Measurements from ENCODE around the gene SLC12A7.

The SLC12A7 gene

DNA sequence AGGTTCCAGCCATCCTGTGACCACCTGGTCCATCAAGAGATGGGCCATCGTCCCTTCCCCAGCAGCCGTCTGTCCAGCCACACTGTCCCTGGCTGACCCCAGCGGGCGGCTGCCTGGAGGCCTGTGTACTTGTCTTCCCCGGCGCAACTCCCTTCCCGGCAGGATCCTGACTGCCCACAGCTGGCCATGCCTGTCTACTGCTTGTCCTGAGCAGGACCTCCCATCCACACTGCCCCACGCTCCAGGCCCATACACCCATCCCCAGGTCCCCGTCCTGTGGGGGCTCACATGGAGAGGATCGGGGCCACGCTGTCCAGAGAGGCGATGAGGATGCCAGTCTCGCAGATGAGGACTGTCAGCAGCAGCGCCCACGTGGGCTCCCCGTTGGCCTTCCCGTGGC is 35.5 kb downstream of the SLC12A7 start:
- TF ChIP-seq, protein P1, sequence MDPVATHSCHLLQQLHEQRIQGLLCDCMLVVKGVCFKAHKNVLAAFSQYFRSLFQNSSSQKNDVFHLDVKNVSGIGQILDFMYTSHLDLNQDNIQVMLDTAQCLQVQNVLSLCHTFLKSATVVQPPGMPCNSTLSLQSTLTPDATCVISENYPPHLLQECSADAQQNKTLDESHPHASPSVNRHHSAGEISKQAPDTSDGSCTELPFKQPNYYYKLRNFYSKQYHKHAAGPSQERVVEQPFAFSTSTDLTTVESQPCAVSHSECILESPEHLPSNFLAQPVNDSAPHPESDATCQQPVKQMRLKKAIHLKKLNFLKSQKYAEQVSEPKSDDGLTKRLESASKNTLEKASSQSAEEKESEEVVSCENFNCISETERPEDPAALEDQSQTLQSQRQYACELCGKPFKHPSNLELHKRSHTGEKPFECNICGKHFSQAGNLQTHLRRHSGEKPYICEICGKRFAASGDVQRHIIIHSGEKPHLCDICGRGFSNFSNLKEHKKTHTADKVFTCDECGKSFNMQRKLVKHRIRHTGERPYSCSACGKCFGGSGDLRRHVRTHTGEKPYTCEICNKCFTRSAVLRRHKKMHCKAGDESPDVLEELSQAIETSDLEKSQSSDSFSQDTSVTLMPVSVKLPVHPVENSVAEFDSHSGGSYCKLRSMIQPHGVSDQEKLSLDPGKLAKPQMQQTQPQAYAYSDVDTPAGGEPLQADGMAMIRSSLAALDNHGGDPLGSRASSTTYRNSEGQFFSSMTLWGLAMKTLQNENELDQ (tag by site-specific recombination; IDR thresholded peaks at IDR 0.05; ENCODE audit: low read depth), result no peak
- TF ChIP-seq, protein P2, sequence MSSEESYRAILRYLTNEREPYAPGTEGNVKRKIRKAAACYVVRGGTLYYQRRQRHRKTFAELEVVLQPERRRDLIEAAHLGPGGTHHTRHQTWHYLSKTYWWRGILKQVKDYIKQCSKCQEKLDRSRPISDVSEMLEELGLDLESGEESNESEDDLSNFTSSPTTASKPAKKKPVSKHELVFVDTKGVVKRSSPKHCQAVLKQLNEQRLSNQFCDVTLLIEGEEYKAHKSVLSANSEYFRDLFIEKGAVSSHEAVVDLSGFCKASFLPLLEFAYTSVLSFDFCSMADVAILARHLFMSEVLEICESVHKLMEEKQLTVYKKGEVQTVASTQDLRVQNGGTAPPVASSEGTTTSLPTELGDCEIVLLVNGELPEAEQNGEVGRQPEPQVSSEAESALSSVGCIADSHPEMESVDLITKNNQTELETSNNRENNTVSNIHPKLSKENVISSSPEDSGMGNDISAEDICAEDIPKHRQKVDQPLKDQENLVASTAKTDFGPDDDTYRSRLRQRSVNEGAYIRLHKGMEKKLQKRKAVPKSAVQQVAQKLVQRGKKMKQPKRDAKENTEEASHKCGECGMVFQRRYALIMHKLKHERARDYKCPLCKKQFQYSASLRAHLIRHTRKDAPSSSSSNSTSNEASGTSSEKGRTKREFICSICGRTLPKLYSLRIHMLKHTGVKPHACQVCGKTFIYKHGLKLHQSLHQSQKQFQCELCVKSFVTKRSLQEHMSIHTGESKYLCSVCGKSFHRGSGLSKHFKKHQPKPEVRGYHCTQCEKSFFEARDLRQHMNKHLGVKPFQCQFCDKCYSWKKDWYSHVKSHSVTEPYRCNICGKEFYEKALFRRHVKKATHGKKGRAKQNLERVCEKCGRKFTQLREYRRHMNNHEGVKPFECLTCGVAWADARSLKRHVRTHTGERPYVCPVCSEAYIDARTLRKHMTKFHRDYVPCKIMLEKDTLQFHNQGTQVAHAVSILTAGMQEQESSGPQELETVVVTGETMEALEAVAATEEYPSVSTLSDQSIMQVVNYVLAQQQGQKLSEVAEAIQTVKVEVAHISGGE (tag by site-specific recombination; conservative IDR thresholded peaks at IDR 0.05; ENCODE audit: low read depth), result no peak
- TF ChIP-seq, protein P3, sequence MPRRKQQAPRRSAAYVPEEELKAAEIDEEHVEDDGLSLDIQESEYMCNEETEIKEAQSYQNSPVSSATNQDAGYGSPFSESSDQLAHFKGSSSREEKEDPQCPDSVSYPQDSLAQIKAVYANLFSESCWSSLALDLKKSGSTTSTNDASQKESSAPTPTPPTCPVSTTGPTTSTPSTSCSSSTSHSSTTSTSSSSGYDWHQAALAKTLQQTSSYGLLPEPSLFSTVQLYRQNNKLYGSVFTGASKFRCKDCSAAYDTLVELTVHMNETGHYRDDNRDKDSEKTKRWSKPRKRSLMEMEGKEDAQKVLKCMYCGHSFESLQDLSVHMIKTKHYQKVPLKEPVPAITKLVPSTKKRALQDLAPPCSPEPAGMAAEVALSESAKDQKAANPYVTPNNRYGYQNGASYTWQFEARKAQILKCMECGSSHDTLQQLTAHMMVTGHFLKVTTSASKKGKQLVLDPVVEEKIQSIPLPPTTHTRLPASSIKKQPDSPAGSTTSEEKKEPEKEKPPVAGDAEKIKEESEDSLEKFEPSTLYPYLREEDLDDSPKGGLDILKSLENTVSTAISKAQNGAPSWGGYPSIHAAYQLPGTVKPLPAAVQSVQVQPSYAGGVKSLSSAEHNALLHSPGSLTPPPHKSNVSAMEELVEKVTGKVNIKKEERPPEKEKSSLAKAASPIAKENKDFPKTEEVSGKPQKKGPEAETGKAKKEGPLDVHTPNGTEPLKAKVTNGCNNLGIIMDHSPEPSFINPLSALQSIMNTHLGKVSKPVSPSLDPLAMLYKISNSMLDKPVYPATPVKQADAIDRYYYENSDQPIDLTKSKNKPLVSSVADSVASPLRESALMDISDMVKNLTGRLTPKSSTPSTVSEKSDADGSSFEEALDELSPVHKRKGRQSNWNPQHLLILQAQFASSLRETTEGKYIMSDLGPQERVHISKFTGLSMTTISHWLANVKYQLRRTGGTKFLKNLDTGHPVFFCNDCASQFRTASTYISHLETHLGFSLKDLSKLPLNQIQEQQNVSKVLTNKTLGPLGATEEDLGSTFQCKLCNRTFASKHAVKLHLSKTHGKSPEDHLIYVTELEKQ (tag by site-specific recombination; IDR thresholded peaks at IDR 0.05; ENCODE audit: borderline replicate concordance), result no peak
- TF ChIP-seq, protein P4, sequence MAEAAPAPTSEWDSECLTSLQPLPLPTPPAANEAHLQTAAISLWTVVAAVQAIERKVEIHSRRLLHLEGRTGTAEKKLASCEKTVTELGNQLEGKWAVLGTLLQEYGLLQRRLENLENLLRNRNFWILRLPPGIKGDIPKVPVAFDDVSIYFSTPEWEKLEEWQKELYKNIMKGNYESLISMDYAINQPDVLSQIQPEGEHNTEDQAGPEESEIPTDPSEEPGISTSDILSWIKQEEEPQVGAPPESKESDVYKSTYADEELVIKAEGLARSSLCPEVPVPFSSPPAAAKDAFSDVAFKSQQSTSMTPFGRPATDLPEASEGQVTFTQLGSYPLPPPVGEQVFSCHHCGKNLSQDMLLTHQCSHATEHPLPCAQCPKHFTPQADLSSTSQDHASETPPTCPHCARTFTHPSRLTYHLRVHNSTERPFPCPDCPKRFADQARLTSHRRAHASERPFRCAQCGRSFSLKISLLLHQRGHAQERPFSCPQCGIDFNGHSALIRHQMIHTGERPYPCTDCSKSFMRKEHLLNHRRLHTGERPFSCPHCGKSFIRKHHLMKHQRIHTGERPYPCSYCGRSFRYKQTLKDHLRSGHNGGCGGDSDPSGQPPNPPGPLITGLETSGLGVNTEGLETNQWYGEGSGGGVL (tag by site-specific recombination; IDR thresholded peaks at IDR 0.05), result no peak
- TF ChIP-seq, protein P5, sequence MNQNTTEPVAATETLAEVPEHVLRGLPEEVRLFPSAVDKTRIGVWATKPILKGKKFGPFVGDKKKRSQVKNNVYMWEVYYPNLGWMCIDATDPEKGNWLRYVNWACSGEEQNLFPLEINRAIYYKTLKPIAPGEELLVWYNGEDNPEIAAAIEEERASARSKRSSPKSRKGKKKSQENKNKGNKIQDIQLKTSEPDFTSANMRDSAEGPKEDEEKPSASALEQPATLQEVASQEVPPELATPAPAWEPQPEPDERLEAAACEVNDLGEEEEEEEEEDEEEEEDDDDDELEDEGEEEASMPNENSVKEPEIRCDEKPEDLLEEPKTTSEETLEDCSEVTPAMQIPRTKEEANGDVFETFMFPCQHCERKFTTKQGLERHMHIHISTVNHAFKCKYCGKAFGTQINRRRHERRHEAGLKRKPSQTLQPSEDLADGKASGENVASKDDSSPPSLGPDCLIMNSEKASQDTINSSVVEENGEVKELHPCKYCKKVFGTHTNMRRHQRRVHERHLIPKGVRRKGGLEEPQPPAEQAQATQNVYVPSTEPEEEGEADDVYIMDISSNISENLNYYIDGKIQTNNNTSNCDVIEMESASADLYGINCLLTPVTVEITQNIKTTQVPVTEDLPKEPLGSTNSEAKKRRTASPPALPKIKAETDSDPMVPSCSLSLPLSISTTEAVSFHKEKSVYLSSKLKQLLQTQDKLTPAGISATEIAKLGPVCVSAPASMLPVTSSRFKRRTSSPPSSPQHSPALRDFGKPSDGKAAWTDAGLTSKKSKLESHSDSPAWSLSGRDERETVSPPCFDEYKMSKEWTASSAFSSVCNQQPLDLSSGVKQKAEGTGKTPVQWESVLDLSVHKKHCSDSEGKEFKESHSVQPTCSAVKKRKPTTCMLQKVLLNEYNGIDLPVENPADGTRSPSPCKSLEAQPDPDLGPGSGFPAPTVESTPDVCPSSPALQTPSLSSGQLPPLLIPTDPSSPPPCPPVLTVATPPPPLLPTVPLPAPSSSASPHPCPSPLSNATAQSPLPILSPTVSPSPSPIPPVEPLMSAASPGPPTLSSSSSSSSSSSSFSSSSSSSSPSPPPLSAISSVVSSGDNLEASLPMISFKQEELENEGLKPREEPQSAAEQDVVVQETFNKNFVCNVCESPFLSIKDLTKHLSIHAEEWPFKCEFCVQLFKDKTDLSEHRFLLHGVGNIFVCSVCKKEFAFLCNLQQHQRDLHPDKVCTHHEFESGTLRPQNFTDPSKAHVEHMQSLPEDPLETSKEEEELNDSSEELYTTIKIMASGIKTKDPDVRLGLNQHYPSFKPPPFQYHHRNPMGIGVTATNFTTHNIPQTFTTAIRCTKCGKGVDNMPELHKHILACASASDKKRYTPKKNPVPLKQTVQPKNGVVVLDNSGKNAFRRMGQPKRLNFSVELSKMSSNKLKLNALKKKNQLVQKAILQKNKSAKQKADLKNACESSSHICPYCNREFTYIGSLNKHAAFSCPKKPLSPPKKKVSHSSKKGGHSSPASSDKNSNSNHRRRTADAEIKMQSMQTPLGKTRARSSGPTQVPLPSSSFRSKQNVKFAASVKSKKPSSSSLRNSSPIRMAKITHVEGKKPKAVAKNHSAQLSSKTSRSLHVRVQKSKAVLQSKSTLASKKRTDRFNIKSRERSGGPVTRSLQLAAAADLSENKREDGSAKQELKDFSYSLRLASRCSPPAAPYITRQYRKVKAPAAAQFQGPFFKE (tag by site-specific recombination; IDR thresholded peaks at IDR 0.05; ENCODE audit: borderline replicate concordance), result no peak
- TF ChIP-seq GLIS2 (tag by site-specific recombination; IDR thresholded peaks at IDR 0.05) (no peak), ZNF19 (tag by site-specific recombination; IDR thresholded peaks at IDR 0.05; ENCODE audit: low read depth) (no peak), ZNF830 (tag by site-specific recombination; IDR thresholded peaks at IDR 0.05; ENCODE audit: low read depth) (no peak), ZNF707 (tag by site-specific recombination; IDR thresholded peaks at IDR 0.05) (no peak), ZSCAN16 (tag by site-specific recombination; IDR thresholded peaks at IDR 0.05) (no peak)
- no peaks in the 10 kb centered on the region for H3K4me1 ChIP-seq (ENCODE audit: control insufficient read depth, insufficient read depth, low read length)
- ChIA-PET POLR2A (no interaction called here), CTCF (interaction anchor here (1.0 kb wide), 1 partner anchor 153 kb away, joined by 3 read pairs; no protein-coding TSS in a partner anchor)
- no peaks in the 10 kb centered on the region for H3K9me3 ChIP-seq (ENCODE audit: control insufficient read depth, insufficient read depth, low read depth, low read length)
- H3K4me3 ChIP-seq (ENCODE audit: low read depth, low read length), result no peak overlapping the region
- H3K27ac ChIP-seq (ENCODE audit: extremely low read depth, low read depth, low read length), result no peak overlapping the region
- H3K36me3 ChIP-seq (ENCODE audit: control insufficient read depth in 2 of 2, insufficient read depth in 1 of 2, low read length in 2 of 2), result peaks cover 0 to 54% of the 10 kb centered on the region in 2 experiments; a peak in 2 of 3 replicates
